Fibroblast of skin of abdomen (primary cell): Measurements from ENCODE around the gene TIMP2.

Experiments
- DNase-seq: peaks from one replicate; pipeline ENCODE4 v3.0.0-alpha.2; 2013

Gene TIMP2

DNA sequence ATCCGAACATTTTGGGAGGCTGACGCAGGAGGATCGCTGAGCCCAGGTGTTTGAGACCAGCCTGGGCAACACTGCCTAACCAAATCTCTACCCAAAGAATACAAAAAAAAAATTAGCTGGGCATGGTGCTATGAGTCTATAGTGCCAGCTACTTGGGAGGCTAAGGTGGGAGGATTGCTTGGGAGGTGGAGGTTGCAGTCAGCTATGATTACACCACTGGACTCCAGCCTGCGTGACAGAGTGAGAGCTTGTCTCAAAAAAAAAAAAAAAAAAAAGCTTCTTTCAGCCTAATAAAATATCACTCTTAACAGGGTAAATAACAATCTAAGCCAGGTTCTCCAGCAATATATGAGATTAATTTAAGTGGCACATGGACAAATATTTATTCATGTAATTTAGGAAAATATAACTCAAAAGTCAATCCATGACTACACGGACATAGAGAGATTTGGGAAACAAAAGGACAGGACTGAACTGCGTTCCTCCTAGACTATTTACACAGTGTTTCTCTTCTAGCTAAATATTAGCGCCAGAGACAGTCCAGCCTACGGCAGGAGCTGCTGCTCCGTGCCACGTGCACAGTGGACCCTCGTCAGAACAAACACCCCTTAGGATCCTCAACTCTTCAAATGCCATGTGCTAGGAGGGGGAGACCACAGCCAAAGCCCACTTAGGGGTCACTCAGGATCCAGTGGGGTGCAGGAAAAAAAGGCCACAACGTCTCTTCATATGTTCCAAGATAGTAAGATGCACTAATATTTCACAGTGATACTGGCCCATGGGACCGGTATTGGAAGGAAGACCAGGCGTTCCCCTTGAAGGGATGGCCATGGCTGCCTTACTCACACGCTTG lies 93.3 kb downstream of the TIMP2 start:
- DNase-seq, result no peak

DNA sequence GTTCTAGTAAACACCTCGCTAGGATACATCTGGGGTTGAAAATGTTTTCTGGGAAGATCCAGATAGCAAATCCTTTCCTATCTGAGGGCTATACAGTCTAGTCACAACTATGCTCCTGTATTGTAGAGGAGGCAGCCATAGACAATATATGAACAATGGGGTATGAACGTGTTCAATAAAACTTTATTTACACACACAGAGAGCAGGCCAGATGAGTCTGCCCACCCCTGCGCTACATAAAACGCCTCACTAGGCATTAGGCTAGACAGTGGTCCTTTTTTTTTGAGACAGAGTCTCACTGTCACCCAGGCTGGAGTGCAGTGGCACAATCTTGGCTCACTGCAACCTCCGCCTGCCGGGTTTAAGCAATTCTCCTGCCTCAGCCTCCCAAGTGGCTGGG lies 95.7 kb downstream of the TIMP2 start:
- DNase-seq, result no peak

DNA sequence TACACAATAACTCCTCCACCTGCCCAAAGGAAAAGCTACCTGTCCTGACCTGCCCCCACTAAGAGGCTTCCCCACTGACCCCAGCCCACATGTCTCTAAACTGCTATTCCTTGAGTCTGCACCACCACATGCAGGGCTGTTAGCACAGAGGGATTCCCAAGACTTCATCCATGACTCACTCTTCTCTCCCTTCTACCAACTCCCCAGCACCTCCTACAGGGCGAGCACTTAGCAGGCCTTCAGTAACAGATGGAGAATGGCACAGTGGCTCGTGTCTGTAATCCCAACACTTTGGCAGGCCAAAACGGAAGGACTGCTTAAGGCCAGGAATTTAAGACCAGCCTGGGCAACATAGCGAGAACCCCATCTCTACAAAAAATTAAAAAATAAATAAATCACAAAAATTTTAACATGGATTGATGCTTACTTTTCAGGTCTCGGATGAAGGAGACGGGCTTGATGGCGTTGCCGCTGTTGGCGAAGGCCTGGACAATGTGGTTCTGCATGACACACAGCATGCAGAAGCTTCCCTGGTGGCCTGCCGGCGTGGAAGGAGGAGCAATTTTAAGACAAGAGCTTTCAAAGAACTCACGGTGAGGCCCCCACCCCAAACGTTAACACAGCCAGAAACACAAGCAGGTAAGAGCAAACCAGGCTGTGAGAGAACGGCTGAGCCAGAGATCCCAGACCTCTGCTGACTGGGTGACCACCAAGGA lies 96.6 kb downstream of the TIMP2 start:
- peak; percentile 43 for DNase-seq

DNA sequence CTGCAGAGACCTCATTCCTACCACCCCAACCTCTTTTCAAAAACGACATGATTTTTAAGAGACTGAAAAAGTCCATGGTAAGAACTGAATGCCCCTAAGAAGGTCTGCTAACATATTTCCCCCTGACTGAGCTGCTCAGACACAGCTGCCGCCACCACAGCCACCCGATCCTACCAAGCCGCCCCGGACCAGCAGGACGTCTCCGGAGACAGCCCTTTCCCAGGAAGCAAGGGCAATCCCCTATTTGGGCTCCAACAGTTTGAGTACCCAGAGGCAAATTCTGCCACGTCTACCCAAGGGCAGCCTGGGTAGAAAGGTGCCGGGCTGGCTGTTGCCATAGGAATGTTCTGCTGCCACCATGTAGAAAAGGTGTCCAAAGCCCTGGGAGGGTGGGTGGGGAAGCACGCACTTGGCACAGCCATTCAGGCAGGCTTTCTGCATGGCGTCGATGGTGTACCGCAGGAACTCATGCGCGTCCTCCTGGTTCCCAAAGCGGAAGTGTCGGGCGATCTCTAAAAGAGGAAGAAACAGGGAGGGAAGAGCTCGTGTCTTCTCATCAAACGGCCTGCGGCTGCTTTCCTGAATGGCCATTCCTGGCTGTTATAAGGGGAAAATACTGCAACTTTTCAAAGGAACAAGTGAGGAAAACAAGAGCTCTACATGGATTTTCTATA lies 98.2 kb downstream of the TIMP2 start:
- DNase-seq, result no peak

DNA sequence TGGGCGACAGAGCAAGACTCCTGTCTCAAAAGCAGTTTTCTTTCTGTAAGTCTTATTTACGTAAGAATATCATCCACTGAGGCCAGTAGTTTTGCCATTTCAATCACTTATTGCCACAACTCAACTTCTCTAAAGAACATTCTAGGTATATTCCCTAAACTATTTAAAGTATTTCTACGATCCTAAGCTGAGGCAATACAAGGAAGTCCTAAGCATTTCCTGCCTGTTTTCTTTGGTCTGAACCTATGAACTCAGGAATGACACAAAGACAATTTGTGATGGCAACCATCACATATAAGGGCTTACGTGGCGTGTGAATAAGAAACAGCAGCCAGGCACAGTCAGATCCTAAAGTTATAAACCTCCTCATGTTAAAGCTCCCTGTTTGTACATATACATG lies 98.8 kb downstream of the TIMP2 start:
- no peak for DNase-seq

DNA sequence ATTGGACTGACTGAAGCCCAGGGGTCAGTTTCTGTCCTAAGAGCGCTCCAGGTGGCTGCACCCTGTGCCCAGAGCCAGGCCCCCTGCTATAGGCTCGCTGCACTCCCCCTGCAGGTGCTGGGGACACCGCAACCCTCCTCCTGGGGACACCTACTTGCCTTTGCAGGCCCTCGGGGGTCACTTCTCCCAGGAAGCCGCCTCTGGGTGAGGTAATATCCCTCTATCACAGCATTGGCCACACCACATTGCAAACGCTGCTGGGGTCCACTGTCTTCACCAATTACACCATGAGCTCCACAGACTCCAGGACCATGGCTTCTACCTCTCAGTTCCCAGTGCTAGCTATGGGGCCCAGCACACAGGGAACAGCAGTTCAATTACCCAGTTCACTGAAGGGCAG lies 99.5 kb downstream of the TIMP2 start:
- no peak for DNase-seq

DNA sequence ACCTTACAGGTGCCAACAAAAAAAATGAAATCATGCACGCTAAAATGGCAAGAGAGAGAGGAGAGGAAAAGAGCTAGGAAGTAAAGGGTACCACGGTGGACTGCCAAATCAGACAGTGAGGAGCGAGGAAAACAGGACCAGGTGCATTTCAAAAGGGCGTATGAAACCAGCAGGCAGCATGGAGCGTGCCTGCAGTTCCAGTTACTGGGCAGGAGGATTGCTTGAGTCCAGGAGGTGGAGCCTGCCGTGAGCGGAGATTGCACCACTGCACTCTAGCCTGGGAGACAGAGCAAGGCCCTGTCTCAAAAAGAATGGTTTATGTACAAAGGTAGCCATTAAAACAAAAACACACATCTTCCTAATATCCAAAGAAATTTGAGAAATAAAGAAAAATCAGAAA lies 100.9 kb downstream of the TIMP2 start:
- no peak for DNase-seq

DNA sequence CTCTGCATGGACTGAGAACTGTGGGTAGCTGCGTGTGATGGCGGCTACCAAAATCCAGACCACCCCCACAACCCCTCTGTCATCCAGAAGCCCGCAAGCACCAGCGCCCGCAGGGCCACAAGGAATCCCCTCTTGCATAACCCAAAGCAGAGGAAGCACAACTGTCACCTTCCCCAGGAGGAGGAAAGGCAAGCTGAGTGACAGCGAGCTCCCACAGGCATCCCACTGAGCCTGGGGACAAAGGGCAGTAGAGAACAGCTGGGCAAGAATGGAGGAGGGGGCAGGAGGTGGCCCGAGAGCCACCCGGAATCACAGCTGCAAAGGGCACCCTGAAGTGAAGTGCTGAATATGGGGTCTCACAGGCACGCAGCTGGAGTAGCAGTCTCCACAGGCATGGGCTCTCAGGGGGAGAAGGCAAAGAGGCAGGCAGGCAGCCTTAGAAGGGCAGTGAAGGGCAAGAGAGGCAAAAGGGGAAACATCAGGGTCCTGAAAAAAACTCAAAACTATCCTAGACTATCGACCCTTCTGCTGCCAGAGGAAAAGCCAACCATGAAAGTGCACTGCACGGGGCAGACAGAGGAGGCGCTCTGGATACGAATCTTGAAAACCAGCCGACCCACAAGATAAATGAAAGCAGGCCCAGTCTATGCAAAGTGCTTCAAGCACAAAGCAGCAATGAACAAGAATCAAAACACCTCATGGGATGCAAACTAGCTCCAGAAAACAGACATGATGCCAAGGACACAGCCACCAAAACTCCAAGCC lies 101.7 kb downstream of the TIMP2 start:
- DNase-seq, result no peak

DNA sequence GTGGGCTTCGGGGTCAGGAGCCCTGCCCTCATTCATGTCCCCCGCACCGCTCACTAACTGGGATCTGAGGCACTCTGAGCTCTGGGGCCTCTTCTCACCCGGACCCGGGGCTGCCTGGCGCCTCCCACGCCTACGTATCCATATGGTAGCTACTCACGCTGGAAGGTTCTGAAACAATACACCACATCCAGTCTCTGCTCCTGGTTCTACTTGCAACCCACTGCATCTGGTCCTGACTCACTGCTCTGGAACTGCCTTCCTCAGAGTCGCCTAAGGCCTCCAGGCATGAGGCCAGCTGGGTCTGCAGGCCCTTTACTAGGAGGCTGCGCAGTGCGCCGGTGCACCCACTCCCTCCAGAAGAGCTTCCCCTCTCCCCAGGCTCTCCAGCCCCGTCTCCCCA lies 102.6 kb downstream of the TIMP2 start:
- peak; percentile 87 for DNase-seq

DNA sequence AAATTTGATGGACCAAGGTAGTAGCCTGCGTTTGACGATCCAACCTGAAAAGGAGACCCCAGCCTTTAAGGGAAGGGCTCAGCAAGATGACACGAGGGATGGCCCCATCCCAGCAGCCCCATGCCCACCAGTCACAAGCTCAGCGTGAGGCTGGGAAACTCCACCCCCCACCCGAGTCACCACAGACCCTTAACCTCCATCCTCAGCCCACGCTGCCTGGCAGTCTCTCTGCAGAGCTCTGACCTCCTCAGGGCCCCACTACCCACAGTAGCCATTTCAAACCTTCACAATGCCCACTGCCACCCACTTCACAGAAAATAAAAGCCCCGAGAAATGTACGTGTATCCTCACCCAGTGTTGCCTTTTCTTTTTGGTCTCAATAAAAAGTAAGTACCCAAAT lies 103.2 kb downstream of the TIMP2 start:
- DNase-seq, result no peak

DNA sequence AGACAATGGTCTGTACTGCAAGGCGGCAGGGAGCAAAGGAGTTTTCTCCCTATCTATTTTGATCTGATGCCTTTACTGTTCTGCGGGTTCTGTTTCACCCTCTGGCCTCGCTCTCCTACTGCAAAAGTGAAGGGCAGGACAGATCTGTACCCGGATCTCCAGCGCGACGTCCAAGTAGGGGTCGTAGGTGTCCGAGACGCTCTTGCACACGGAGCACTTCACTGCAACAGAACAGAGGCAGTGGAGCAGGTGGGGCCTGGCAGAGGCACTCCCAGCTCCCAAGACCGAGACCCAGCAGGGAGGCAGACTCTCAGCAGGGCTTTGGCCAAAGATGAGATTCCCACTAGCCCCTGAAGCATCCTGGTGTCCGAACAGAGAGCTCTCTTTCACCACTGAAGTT lies 104.3 kb downstream of the TIMP2 start:
- no peak for DNase-seq

DNA sequence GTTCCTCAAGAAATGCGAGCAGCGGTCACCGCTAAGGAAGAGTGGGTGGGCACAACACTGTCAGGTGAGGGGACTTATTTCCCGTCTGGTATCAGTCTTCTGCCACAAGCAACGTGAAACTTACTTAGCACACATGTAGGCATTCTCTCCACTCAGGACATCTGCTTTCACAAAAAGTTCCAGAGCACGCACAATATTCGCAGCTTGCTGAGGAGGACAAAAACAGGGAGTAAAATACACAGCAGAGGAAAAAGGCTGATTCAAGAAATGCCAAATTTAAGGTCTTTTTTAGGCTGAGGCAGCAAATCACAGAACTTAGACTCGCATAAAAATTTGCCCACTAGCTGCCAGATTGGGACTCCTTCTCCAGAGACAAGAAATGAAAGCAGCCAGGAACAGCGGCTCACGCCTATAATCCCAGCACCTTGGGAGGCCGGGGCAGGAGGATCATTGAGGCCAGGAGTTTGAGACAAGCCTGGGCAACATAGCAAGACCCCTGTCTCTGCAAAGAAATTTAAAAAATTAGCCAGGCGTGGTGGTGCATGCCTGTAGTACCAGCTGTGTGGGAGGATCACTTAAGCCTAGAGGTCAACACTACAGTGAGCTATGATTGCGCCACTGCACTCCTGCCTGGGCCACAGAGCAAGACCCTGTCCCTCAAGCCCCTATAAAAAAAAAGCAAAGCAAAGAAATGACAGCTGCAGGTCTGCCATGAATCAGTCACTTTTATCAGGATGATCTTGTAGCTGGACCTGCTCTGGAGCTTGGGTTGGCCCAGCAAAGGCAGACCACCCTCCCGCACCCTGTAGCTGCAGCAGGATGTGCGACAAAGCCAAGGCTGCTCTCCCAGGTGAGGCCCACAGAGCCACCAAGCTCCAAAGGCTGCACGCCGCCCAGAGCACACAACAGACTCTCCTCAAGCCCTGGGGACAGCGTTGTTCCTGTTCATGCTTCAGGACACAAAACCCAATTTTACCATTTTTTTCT lies 105.1 kb downstream of the TIMP2 start:
- DNase-seq, result no peak

DNA sequence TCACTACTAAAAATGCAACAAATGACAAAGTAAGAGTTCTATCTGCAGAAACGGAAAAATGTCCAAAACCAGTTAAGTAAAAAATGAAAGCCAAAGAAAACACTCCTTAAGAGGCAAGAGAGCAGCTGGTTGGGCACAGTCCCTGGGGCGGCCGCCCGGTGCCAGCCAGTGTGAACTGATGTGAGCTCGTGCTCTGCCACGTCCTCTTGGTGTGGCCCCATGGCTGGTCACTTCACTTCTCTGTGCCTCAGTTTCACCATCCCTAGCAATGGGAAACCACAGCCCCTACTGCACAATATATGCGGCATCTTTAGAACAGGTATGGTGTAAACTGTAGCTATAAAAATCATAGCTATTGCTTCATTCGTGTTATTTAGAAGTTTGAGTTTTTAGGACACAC lies 105.8 kb downstream of the TIMP2 start:
- DNase-seq, result no peak

DNA sequence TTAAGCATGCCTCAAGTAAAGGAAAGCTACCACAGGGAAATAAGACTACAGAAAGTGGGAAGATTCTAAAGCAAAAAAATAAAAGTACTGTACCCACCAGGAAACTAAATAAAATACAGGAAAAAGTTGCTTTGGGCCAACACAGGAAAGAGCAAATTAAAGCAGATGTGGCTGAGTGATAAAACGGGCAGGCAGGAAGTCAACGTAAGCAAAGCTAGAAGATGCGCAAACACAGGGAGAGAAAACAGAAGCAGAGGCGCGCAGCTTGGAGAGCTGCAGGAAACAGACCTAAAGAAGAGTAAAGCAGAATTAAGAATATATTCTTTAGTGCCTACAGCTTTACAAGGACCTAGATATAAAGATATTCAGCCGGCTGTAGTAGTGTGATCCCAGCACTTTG lies 106.3 kb downstream of the TIMP2 start:
- DNase-seq, result no peak

DNA sequence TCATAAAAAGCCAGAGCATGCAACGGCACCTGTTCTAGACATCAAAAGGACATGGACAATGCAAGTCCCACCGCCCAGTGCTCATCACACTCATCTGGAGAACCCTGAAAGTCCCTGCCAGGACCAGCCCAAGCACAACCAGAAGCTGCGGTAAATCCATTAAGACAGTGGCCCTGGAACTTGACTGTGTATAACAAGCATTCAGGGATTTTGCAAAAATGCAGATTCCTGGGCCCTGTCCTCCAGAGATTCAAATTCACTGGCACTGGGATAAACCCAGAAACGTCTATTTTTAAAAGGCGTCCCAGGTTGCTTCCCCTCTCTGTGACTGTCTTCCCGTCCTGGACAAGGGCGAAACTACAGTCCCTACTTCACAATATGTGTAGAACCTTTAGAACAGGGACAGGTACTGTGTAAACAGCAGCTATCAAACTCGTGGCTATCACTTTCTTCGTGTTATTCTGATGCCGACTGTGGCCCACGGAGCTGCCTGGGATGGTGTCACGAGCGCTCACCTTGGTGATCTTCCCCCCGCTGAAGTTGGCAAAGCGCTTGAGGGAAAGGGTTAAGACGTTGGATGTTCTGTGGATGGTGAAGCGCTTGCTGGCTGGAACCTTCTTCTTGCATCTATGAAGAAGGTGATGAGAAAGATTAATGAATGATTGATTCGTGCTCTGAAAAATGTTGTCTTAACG lies 106.9 kb downstream of the TIMP2 start:
- no peak for DNase-seq

DNA sequence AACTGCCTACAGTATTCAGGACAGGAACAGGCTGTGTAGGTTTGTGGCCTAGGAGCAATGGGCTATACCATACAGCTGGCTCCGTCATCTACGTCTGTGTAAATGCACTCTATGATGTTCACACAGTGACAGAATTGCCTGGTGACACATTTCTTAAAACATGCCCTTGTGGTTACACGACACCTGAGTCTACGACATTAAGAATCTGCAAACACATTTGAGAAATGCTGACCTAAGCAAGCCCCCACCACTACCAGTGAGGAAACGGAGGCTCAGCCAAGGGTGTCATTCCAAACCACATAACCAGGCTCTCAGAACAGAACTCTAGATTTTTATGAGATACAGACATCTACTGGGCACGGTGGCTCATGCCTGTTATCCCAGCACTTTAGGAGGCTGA lies 108.1 kb downstream of the TIMP2 start:
- no peak for DNase-seq

DNA sequence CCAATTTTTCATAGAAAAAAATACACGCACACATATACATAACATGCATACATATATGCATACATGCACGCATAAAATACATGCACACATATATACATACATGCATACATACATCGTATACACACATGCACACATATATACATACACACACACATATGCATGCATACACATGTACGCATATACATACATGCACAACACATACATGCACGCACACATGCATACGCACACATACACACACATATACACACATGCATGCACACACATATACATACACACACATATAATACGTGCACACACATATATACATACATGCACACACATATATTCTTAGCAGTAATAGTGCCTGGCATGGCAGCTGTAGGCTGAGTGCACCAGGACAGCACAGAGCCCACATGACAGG lies 109.5 kb downstream of the TIMP2 start:
- DNase-seq, result no peak

DNA sequence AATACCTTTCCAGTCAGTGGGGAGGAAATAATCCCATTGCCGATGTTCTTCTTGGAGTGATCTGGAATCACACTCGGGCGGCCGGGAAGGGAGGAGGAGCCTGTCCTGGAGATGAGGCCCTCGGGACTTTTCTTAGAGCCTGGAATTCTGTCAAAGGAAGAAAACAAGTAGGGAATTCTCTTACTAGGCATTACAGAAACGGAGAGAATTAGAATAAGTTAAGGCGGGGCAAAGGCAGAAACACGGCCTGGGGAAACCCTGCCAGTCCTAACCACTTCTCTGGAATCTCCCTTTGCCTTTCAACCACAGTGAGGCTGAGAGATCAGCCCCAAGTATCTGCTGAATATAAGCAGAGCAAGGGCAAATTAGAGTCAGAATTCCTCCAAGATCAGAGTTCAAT lies 112.3 kb downstream of the TIMP2 start:
- DNase-seq, result no peak

DNA sequence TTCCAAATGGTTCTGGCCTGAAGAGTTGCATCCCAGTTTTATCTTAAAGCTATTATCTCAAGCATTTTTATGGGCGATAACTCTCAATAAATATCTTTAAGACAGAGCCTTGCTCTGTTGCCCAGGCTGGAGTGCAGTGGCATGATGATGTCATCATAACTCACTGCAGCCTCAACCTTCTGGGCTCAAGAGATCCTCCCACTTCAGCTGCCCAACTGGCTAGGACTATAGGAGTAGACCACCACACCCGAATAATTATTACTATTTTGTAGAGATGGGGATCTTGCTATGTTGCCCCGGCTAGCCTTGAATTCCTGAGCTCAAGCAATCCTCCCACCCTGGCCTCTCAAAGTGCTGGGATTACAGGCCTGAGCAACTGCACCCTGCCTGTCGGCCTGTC lies 117.0 kb downstream of the TIMP2 start:
- DNase-seq, result no peak

DNA sequence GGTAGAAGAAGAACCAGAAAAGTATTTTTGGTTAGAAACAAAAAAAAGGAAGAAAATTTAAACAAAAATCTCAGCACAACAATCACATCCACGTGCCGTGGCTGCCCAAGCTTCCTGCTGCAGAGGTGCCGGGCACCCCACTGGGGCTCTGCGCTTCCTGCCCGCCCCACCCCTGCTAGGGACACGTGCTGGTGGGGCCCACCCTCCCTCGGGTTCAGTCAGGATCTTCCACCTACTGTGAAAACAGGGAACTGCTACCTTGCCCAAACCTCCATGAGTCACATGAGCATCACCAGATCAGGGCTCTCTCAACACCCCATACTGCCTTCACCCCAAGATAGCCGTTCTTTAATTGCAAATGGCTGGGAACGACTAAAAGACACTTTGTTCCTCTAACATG lies 118.7 kb downstream of the TIMP2 start:
- DNase-seq, result no peak

DNA sequence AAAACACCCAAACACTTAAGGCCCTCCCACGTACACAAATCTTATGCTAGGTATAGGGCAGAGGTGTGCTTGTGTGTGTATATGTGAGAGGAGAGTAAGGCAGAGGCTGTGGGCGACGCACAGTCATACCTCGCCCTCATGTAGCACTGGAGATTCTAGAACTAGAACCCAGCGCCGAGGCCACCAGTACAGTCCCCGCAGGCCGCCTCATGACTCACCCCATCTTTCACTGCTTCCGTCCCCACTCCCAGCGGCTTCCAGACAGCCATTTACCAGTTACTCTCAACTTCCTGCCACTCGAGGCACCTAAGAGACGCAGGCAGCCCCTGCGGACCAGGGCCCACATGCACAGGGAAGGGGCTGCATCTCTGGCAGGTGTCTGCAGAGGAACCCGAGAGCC lies 119.9 kb downstream of the TIMP2 start:
- DNase-seq, result no peak
